OCI-LY1 (cell line): ENCODE data around the gene TBX21.

ENCODE experiments used
- EZH2 ChIP-seq: fragments of 200-600 bp; sonication (generic), shearing (Covaris generic); IDR thresholded peaks from 2 replicates; pipeline ENCODE4 v1.8.0; 2017; ENCODE audit warnings: borderline replicate concordance, mixed run types, mild to moderate bottlenecking, antibody characterized with exemption, low read length, moderate library complexity, mixed read lengths
- TF ChIP-seq, protein P1 (sequence below): fragments of 200-600 bp; sonication (generic), shearing (Covaris generic); IDR thresholded peaks from 2 replicates; pipeline ENCODE4 v1.5.1; 2017; ENCODE audit warnings: mild to moderate bottlenecking, antibody characterized with exemption, low read length, moderate library complexity, mixed read lengths

DNA sequence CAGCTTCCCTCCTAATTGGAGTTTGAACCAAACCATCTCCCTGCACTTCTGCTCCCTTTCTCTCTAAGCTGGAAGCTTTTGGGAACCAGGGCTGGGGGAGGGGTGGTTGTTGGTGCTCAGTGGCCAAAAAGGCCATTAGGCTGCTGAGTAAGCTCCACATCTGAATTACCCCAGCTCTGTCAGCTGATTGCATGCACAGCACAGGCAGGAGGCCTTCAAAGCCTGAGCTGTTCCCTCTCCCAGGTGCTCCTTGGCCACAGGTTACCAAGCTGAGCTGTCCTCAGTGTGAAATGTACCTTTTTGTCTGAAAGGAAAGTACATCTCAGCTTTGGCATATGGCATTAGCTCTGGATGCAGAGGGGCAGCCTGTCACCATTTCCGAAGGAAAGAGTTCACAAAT lies 45.3 kb upstream of the TBX21 start:
- TF ChIP-seq, protein P1, sequence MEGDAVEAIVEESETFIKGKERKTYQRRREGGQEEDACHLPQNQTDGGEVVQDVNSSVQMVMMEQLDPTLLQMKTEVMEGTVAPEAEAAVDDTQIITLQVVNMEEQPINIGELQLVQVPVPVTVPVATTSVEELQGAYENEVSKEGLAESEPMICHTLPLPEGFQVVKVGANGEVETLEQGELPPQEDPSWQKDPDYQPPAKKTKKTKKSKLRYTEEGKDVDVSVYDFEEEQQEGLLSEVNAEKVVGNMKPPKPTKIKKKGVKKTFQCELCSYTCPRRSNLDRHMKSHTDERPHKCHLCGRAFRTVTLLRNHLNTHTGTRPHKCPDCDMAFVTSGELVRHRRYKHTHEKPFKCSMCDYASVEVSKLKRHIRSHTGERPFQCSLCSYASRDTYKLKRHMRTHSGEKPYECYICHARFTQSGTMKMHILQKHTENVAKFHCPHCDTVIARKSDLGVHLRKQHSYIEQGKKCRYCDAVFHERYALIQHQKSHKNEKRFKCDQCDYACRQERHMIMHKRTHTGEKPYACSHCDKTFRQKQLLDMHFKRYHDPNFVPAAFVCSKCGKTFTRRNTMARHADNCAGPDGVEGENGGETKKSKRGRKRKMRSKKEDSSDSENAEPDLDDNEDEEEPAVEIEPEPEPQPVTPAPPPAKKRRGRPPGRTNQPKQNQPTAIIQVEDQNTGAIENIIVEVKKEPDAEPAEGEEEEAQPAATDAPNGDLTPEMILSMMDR: no peak
- TF ChIP-seq EZH2: no peak
